ENCODE measurements around the gene RAB40C.
A peak's percentile ranks its signal among the peaks of the same experiment; 100 is the strongest.
"Not testable (repeated sequence)": the region's sequence is repeated elsewhere in the genome, so short reads cannot be mapped to it uniquely, and the experiment has no call there.

RAB40C gene

DNA sequence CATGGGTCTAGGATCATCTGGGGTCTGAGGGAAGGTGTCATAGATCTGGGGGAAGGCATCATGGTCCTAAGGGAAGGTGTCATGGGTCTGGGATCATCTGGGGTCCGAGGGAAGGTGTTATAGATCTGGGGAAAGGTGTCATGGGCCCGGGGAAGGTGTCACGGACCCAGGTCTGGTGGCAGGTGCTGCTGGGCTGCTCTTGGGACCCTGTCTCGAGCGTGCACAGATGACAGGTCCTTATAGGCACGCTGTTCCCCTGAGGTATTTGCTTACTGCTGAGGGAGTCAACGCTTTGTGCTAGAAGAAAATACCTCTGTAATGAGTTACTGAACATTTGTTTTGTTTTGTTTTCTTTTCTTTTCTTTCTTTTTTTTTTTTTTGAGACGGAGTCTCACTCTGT lies 1.4 kb downstream of the RAB40C start:
- DNase-seq: no peak

DNA sequence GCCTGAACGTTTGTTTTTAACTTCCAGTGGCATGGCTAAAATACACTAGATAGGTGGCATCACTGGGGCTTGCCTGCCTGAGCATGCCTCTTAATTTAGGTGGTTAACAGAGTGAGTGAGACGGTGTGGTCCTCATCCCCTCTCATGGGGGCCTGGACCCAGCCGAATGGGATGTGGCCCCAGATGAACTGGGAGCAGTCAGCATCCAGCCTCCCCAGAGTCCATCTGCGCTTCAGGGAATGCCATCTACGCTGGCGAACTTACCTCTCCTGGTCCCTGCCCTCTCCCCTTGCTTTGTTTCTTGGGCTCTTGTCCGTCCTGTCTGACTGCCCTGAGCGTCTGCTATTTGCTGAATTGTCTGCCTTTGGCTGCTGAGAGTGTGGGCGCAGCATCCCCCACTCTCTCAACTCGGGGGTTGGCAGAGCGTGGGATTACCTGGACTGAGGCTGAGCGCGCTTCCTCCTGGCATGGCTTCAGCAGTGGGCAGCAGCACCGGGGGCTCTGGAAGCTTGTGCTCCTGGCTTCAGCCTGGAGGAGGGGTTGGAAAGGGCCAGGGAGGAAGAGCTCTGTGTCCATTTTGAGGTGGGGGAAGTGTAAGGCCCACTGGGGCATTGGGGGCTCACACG lies 2.1 kb downstream of the RAB40C start:
- no peak for DNase-seq

- DNase-seq: no peak
Observed at GRCh38 chr16:592518-593306, 2.8 kb downstream of the RAB40C start.

GRCh38 chr16:593406-593805 lies 3.5 kb downstream of the RAB40C start:
- DNase-seq: no peak

DNA sequence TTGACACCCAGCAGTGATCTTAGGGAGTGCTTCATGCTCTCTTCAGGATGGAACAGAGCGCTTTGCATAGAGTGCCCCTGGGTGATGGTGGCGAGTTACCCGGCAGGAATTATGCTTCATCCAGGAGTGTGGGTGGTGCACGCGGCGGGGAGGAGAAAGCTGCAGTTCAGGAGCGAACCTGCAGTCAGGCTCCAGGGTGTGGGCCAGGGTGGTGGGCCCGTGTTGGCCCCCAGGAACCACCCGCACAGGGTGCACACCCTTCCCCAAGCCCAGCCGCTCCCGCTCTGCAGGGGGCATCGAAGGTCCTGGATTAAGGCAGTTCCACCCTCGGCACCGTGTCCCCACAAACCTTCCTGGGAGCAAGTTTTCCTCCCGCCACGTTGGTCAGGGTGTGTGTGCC lies 3.9 kb downstream of the RAB40C start:
- DNase-seq: no peak

- DNase-seq: no peak
Observed at GRCh38 chr16:595094-595528, 5.2 kb downstream of the RAB40C start.

DNA sequence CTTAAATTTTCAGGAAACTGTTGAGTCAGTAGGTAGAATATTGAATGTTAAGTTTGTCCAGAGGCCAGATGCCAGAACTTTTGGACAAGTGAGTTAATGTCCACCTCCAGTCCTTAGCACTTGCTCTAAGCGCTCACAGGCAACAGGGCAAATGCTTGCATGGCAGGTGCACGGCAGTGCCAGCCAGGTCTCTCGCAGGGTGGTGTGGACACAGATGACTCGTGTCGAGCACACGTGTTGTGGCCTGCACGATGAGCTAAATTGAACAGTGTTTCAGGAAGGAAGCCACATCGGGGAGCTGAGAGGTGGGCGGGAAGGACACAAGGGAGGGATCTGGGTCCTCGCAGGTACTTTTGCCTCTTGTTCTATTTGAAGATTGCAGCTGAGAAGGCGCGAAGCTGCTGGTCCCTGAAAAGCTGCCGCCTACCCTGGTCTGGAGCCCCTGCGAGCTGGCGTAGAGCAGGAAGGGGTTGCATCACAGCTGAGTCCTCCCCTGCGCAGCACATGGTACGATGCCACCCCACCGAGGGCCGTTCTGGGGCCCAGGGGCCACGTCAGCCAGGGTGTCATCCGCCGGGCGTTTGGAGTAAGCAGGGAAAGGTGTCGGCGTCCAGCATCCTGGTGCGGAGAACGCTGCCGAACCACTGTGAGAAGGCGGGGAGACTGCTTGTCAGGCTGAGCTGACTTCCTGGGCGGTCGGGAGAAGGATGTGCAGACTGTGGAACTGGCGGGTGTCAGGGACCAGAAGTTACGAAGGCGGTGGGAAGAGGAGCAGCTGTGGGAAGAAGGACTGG lies 6.3 kb downstream of the RAB40C start:
- no peak for DNase-seq

DNA sequence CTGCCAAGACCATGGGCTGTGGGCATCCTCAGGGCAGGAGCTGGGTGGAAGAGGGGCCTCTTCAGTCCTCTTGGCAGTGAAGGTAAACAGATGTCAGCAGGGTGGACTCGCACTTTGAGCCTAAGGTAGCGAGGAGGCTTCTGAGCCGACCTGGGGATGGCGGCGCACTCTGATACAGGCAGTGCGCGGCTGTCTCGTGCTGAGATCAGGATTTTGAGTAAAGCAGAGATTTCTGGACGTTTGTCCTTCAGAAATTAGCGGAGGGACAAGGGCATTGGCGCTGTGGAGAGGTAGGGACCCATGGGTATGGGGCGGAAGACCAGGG lies 6.8 kb downstream of the RAB40C start:
- DNase-seq: no peak

- DNase-seq: not testable (repeated sequence)
Observed at GRCh38 chr16:597655-598054, 7.8 kb downstream of the RAB40C start.

- DNase-seq: no peak
Observed at GRCh38 chr16:598823-599739, 9.2 kb downstream of the RAB40C start.

DNA sequence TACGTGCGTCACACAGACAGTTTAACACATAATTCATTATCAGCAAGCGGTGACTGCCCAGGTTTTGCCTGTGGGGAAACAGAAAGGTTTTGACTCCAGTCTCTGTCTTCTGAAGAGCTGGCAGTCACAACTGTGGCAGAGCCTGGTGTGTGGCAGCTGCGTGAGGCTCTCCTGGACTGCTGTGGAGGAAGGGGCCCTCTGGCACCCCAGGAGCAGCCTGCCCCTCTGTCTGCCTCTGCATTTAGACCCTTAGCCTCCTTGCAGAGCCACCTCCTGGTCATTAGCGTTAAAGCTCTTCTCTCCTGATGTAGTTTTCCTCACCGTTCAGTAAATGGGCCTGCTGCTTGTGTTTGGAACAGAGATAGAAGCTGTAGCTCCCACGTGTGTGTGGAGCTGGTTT lies 10.9 kb downstream of the RAB40C start:
- peak; percentile 7 for DNase-seq

DNA sequence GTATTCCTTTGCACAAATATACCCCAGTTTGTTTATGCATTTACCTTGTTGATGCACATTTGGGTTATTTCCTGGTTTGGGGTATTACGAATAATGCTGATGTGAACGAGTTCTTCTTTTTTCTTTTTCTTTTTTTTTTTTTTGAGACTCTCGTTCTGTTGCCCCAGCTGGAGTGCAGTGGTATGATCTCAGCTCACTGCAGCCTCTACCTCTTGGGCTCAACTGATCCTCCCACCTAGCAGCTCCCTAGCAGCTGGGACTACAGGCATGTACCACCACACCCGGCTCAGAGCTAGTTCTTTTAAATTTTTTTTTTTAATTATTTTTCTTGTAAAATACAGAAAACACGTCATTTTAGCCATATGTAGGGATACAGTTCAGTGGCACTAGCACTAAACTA lies 14.1 kb downstream of the RAB40C start:
- DNase-seq: no peak

DNA sequence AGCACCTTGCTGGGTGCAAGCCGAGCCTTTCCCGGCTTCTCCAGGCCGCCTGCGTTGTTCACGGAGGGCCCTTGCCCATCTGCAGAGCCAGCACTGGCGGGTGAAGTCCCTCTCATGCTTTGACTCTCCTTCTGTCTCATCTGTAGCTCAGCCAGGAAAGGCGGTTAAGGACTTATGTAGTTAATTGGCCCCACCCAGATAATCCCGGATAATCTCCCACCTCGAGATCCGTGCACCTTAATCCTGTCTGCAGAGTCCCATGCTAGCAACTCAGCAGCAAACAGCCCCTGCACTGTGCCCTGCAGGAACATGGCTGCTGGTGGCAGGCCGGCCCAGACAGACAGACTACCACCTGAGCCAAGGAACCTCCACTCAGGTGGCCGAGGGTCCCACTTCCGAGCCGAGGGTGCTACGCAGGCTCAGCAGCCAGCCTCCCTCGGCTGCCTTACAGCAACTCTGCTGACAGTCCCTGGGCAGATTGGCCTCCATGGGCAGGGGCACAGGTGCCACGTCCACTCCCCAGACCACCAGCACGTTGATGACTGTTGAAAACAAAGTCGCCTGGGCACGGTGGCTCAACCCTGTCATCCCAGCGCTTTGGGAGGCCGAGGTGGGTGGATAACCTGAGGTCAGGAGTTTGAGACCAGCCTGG lies 16.9 kb downstream of the RAB40C start:
- DNase-seq: no peak

DNA sequence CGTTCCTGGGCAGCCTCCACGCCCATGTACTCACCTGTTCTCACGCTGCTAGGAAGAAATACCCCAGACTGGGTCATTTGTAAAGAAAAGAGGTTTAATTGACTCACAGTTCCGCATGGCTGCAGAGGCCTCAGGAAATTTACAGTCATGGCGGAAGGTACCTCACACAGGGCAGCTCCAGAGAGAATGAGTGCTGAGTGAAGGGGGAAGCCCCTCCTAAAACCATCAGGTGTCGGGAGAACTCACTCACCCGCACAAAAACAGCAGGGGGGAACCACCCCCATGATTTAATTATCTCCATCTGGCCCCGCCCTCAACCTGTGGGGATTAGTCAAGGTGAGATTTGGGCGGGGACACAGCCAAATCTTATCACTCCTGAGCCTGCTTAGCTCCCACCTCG lies 18.2 kb downstream of the RAB40C start:
- no peak for DNase-seq

- no peak for DNase-seq
Observed at GRCh38 chr16:609316-609715, 19.4 kb downstream of the RAB40C start.

GRCh38 chr16:609984-610383 lies 20.1 kb downstream of the RAB40C start:
- no peak for DNase-seq

DNA sequence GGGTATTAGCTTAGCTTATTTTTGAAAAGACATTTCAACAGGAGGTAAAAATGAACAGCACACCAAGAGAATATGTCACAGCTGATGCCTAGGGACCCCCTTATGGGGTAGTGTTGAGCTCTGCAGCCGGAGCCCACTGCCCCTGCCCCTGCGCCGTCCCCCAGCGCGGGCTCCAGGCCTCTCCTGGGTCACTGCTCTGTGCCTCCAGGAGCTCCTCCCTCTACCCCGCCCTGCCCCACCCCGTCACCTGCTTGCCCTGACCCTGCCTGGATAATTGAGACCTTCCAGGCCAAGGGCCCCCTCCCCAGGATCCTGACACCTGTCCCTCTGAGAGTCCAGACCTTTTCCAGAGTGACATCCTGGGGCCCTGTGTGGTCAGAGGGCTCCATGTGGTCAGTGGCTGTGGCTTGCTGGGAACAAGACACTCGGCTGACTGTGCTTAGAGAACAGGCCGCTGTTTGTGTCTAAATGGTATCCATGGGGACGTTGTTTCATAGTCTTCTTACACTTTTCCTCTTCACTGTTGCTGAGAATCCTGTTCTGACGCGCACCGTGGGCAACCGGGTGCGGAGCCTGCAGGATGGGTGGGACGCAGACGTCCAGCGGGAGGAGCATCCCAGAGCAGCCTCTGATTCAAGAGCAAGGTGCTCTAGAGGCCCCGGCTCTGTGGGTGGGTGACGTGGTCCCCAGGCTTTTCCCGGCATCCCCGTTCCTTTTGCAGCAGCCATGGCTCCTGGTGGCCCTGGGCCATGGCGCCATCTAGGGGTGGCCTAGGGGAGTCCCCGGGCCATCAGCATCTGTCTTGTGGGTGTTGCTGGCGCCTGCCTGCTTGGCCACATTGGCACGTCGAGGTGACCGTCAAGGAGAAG lies 20.9 kb downstream of the RAB40C start:
- peak; percentile 40 for DNase-seq

DNA sequence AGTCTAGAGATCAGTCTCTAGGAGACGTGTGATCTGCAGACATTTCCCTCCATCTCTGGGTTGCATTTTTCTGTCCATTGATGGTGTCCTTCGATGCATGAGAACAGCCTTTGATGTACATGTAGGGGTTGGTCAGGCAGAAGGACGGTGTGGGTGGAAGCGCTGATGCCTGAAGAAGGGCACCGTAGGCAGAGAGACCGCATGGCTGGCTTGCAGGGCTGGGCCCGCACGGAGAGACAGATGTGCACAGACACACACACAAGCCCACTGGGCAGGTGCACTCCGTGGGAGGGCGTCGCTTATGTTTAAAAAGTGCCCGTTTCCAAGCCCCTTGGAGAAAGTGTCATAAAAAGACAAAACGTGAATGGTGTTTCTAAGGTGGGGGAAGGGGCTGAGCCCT lies 25.3 kb downstream of the RAB40C start:
- DNase-seq: no peak

GRCh38 chr16:616733-617586 lies 27.1 kb downstream of the RAB40C start:
- DNase-seq: no peak

DNA sequence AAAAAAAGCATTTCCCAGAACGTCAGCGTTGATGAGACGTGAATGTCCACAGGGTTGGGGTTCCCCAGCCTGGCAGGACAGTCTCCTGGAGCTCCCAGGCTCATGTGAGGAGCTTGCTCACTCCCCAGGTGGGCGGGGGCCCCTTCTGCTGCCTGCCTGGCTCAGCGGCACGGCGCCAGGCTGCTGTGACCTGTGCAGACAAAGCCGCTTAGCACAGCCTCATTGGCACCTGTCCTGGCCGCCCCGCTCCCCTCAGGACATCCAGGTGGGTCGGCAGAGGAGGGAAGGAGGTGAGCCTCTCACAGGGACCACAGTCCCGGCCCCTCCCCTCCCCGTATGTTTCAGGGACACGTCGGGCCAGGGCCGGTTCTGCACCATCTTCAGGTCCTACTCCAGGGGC lies 28.0 kb downstream of the RAB40C start:
- no peak for DNase-seq

Measured in NCI-H1694 (cell line).